HG03520 (cell line): ENCODE results near the gene TMEM143.
"Not testable (repeated sequence)": the region's sequence is repeated elsewhere in the genome, so short reads cannot be mapped to it uniquely, and the experiment has no call there.

Source experiments
- ATAC-seq: cut with Tn5 transposase; IDR thresholded peaks from one replicate; pipeline ENCODE4 v1.9.1; 2021; ENCODE audit warnings: mild to moderate bottlenecking, moderate library complexity; ENCODE audit not compliant: unreplicated experiment

The TMEM143 gene

GRCh38 chr19:48297975-48298374, 65.8 kb downstream of the TMEM143 start:
- ATAC-seq, result no peak

GRCh38 chr19:48296963-48297734, 66.6 kb downstream of the TMEM143 start:
- ATAC-seq, result no peak

- no peak for ATAC-seq
These were observed 68.3 kb downstream of the TMEM143 start for GRCh38 chr19:48295458-48295857.

GRCh38 chr19:48292798-48293197, 70.9 kb downstream of the TMEM143 start:
- no peak for ATAC-seq

DNA sequence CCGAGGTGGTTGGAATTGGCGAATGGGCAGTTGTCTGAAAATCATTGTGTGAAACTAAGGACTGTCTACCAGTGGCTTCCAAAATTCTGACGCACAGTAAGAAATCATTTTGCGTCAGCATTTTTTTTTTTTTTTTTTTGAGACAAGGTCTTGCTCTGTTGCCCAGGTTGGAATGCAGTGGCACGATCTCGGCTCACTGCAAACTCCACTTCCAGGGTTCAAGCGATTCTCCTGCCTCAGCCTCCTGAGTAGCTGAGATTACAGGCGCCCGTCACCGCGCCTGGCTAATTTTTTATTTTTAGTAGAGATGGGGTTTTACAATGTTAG, 72.3 kb downstream of the TMEM143 start:
- ATAC-seq, result not testable (repeated sequence)

DNA sequence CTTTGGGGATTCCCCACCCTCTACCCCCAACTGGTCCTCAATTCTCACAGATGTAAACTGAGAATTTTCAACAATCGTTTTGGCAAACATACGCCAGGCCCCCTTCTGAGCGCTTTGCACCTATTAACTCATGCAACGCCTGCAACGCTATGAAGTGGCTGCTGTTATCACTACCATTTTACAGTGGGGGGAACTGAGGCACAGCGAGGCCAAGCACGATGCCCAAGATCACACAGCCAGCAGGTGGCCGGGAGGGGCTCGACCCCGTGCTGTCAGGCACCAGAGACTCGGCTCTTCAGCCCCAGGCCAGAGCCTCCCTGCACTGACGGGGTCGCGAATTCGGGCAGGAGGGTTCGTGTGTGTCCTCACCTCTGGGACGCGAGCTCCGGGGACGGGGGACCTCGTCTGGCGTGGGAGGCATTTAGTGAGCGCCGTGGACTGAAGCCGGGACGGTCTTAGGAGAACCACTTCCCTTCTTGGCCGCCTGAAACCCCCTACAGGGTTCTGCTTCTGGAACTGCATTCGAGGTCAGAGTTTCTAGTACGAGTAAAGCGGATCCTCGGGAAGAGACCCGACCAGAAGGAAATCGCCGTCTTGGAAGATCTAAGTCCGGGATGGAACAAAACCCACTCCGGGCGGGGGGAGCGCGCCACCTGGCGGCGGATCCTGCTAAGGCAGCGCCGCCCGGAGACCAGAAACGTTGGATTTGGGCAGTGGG, 72.8 kb downstream of the TMEM143 start:
- no peak for ATAC-seq

DNA sequence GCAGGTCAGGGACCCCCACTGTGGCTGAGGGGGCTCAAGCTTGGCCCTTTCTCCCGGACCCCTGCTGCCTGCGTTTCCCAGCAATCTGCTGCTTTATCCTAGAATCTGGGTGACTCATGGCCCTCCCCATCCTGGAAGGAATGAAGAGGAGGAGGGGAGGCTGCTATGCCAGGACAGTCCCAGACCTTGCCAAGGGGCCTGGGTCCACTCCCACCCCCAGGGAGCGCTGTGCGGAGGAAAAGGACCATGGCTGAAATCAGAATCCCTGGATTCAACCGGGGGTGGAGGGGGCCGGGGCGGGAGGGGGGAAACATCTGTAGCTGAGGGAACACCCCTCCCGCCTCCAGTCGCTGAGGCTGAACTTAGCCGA, 73.4 kb downstream of the TMEM143 start:
- ATAC-seq, result no peak

GRCh38 chr19:48287748-48288147, 76.0 kb downstream of the TMEM143 start:
- ATAC-seq, result no peak

DNA sequence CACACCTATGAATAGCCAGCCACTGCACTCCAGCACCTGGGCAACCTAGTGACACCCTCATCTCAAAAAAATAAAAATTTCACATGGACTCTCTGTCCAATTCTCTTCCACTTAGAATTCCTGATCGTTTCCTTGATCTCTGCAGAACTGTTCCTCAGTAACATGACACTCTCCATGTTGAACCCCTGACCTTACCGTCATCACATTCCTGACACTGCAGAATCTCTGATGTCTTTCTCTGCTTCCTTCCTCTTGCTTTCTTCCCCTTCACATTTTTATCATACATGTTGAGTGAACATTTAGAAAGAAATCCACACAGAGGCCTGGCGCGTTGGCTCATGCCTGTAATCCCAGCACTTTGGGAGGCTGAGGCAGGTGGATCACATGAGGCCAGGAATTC, 78.8 kb downstream of the TMEM143 start:
- ATAC-seq, result no peak

DNA sequence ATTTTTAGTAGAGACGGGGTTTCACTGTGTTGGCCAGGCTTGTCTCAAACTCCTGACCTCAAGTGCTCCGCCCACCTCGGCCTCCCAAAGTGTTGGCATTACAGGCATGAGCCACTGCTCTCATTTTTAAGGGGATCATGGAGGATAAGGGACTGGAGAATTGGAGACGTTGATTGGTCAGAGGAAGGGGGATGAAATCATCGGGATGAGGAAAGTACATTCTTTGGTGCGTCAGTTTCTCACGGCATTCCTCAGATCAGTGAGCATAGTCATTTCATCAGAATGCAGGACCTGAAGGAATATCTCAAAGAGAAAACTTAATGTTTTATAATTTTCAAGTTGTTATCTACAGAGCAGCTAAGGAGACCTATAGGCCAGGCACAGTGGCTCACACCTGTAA, 79.8 kb downstream of the TMEM143 start:
- no peak for ATAC-seq
